WTC11 (cell line): ENCODE measurements around the gene TXNRD1. TPM values are rescaled to one million over a fixed set of nuclear protein-coding genes. Genes with fewer than 3 reads are reported as not detected.

Source experiments
- ATAC-seq: fragments of 200-7000 bp; cut with Tn5 transposase; 2 replicates; pipeline ENCODE4 v1.10.0; 2021; ENCODE audit warnings: mild to moderate bottlenecking, moderate library complexity
- CTCF ChIA-PET: fragments of 300-600 bp; sonication (Branson Sonifier 250); formaldehyde crosslinking; loops from one replicate; lab custom pipeline; 2021; ENCODE audit warnings: antibody characterized with exemption; lab: Charles Lee
- POLR2A ChIA-PET: fragments of 350-600 bp; sonication (Branson Sonifier 250); formaldehyde crosslinking; loops from one replicate; lab custom pipeline; 2021; ENCODE audit warnings: antibody characterized with exemption; lab: Charles Lee
- DNase-seq: peaks from one replicate; pipeline ENCODE4 v3.0.0; 2021; ENCODE audit warnings: low spot score
- H3K27ac Mint-ChIP-seq: 2 replicates; pipeline ENCODE4 v1.8.0; 2021; ENCODE audit warnings: mixed read lengths
- H3K27me3 Mint-ChIP-seq: 2 replicates; pipeline ENCODE4 v1.8.0; 2021; ENCODE audit warnings: low read depth, mild to moderate bottlenecking, moderate library complexity, mixed read lengths
- H3K36me3 Mint-ChIP-seq: 2 replicates; pipeline ENCODE4 v1.8.0; 2021; ENCODE audit warnings: mixed read lengths
- H3K4me1 Mint-ChIP-seq: 2 replicates; pipeline ENCODE4 v1.8.0; 2022; ENCODE audit warnings: mixed read lengths
- H3K4me3 Mint-ChIP-seq: 2 replicates; pipeline ENCODE4 v1.8.0; 2021; ENCODE audit warnings: mild to moderate bottlenecking, moderate library complexity, mixed read lengths
- H3K9me3 Mint-ChIP-seq: 2 replicates; pipeline ENCODE4 v1.8.0; 2021; ENCODE audit warnings: mixed read lengths
- AFF4 ChIP-seq: sonication (generic); formaldehyde crosslinking; IDR thresholded peaks from 2 replicates; pipeline ENCODE4 v1.8.1; 2023; ENCODE audit warnings: mild to moderate bottlenecking, missing genetic modification reagents, borderline replicate concordance
- ARID4B ChIP-seq: sonication (generic); formaldehyde crosslinking; IDR thresholded peaks from 2 replicates; pipeline ENCODE4 v1.8.0; 2023; ENCODE audit warnings: missing genetic modification reagents, mild to moderate bottlenecking, borderline replicate concordance
- ATF3 ChIP-seq: sonication (generic); formaldehyde crosslinking; conservative IDR thresholded peaks from 2 replicates; pipeline ENCODE4 v1.8.1; 2022; ENCODE audit warnings: mild to moderate bottlenecking, missing genetic modification reagents
- E2F1 ChIP-seq: sonication (generic); formaldehyde crosslinking; IDR thresholded peaks from 2 replicates; pipeline ENCODE4 v1.8.0; 2022; ENCODE audit warnings: mild to moderate bottlenecking, missing genetic modification reagents
- E2F4 ChIP-seq: sonication (generic); formaldehyde crosslinking; IDR thresholded peaks from 2 replicates; pipeline ENCODE4 v1.8.1; 2022; ENCODE audit warnings: low read depth, mild to moderate bottlenecking, moderate library complexity, missing genetic modification reagents, borderline replicate concordance
- ELF4 ChIP-seq: sonication (generic); formaldehyde crosslinking; IDR thresholded peaks from 2 replicates; pipeline ENCODE4 v1.8.1; 2022; ENCODE audit warnings: low read depth, mild to moderate bottlenecking, moderate library complexity, missing genetic modification reagents
- ETV6 ChIP-seq: sonication (generic); formaldehyde crosslinking; IDR thresholded peaks from 2 replicates; pipeline ENCODE4 v1.8.1; 2022; ENCODE audit warnings: mild to moderate bottlenecking, missing genetic modification reagents
- FOXJ3 ChIP-seq: sonication (generic); formaldehyde crosslinking; IDR thresholded peaks from 2 replicates; pipeline ENCODE4 v1.9.0; 2021; ENCODE audit warnings: missing genetic modification reagents, mild to moderate bottlenecking, borderline replicate concordance
- FOXK1 ChIP-seq: sonication (generic); formaldehyde crosslinking; IDR thresholded peaks from 2 replicates; pipeline ENCODE4 v1.8.0; 2022; ENCODE audit warnings: mild to moderate bottlenecking, moderate library complexity, missing genetic modification reagents
- HMGXB4 ChIP-seq: sonication (generic); formaldehyde crosslinking; IDR thresholded peaks from 2 replicates; pipeline ENCODE4 v1.8.1; 2023; ENCODE audit warnings: mild to moderate bottlenecking, moderate library complexity, missing genetic modification reagents
- KAT7 ChIP-seq: sonication (generic); formaldehyde crosslinking; IDR thresholded peaks from 2 replicates; pipeline ENCODE4 v1.8.1; 2023; ENCODE audit warnings: missing genetic modification reagents, mild to moderate bottlenecking, borderline replicate concordance
- MXD4 ChIP-seq: fragments of 250-450 bp; sonication (Bioruptor Pico); IDR thresholded peaks from 2 replicates; pipeline ENCODE4 v1.8.0; 2021; ENCODE audit warnings: mild to moderate bottlenecking, moderate library complexity, borderline replicate concordance
- NFATC4 ChIP-seq: fragments of 250-450 bp; sonication (Bioruptor Pico); IDR thresholded peaks from 2 replicates; pipeline ENCODE4 v1.9.0; 2021; ENCODE audit warnings: mild to moderate bottlenecking
- NR1H2 ChIP-seq: sonication (generic); formaldehyde crosslinking; IDR thresholded peaks from 2 replicates; pipeline ENCODE4 v1.9.0; 2021; ENCODE audit warnings: mild to moderate bottlenecking, moderate library complexity, missing genetic modification reagents
- ZNF219 ChIP-seq: sonication (generic); formaldehyde crosslinking; IDR thresholded peaks from 2 replicates; pipeline ENCODE4 v1.8.0; 2023; ENCODE audit warnings: missing genetic modification reagents, mild to moderate bottlenecking, borderline replicate concordance
- ZNF232 ChIP-seq: sonication (generic); formaldehyde crosslinking; IDR thresholded peaks from 2 replicates; pipeline ENCODE4 v1.8.0; 2022; ENCODE audit warnings: mild to moderate bottlenecking, missing genetic modification reagents
- total RNA-seq: library from RNA; stranded (reverse); gene quantifications from 3 replicates; pipeline ENCODE4 v1.2.3, GENCODE V29; 2021

Gene TXNRD1
- total RNA-seq, 1 experiment from 2014 or later = 113 TPM

GRCh38 chr12:104374806-104375205, 159.2 kb downstream of the TXNRD1 start:
- no peak overlapping the region for H3K27ac Mint-ChIP-seq
- H3K27me3 Mint-ChIP-seq = peaks cover 2% of the 10 kb centered on the region; the same call in 1 of the 2 replicates
- TF ChIP-seq AFF4 (CRISPR knock-in tag) = no peak
- no peak for TF ChIP-seq HMGXB4 (CRISPR knock-in tag)
- no peak for TF ChIP-seq KAT7 (CRISPR knock-in tag)
- no peak for TF ChIP-seq FOXK1
- no peak for TF ChIP-seq ZNF219 (CRISPR knock-in tag)
- no peak for TF ChIP-seq ATF3 (CRISPR knock-in tag)
- TF ChIP-seq NFATC4 = no peak
- TF ChIP-seq NR1H2 (CRISPR knock-in tag) = no peak
- no peak for TF ChIP-seq ETV6
- no peak for TF ChIP-seq ELF4 (CRISPR knock-in tag)
- TF ChIP-seq FOXJ3 (CRISPR knock-in tag) = no peak
- TF ChIP-seq ZNF232 (CRISPR knock-in tag) = no peak
- no peak for TF ChIP-seq E2F4 (CRISPR knock-in tag)
- TF ChIP-seq E2F1 = no peak
- no peak for TF ChIP-seq ARID4B (CRISPR knock-in tag)
- TF ChIP-seq MXD4 = no peak
- TF ChIP-seq, all 79 proteins: peak for 0
- peaks cover 12% of the 10 kb centered on the region for H3K36me3 Mint-ChIP-seq
- H3K4me3 Mint-ChIP-seq = no peak overlapping the region
- DNase-seq (no peak), ATAC-seq (no peak)
- ChIA-PET CTCF (no interaction called here), POLR2A (no interaction called here)
- peaks cover 18% of the 10 kb centered on the region for H3K4me1 Mint-ChIP-seq
- H3K9me3 Mint-ChIP-seq = peaks cover 12% of the 10 kb centered on the region
